Measurements from ENCODE around the gene LRCH1.

DNA sequence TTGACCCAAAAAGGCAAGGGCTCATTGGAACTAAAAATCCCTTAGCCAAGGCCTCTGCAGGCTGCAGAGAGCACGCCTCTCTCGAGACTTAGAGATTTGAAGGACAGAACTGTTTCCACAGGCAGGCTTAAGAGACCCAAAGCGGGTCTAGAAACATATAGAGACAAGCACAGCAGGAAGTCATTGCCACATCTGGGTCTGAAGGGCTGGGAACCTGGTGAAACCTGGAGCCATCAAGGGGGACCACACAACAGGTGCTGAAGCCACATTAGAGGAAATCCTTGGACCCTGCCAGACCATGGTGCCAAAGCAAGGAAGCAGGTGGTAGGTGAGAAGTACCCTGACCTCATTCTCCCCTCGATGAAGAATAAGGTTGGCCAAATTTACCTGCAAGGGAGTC is 33.8 kb upstream of the LRCH1 start:
- no peak for TF ChIP-seq EP300 (IDR thresholded peaks at IDR 0.05)
- TF ChIP-seq, protein P1, sequence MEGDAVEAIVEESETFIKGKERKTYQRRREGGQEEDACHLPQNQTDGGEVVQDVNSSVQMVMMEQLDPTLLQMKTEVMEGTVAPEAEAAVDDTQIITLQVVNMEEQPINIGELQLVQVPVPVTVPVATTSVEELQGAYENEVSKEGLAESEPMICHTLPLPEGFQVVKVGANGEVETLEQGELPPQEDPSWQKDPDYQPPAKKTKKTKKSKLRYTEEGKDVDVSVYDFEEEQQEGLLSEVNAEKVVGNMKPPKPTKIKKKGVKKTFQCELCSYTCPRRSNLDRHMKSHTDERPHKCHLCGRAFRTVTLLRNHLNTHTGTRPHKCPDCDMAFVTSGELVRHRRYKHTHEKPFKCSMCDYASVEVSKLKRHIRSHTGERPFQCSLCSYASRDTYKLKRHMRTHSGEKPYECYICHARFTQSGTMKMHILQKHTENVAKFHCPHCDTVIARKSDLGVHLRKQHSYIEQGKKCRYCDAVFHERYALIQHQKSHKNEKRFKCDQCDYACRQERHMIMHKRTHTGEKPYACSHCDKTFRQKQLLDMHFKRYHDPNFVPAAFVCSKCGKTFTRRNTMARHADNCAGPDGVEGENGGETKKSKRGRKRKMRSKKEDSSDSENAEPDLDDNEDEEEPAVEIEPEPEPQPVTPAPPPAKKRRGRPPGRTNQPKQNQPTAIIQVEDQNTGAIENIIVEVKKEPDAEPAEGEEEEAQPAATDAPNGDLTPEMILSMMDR (IDR thresholded peaks at IDR 0.05), result no peak
